BJ (cell line): ENCODE results near the gene CPPED1. TPM values are rescaled to one million over a fixed set of nuclear protein-coding genes. Genes with fewer than 3 reads are reported as not detected.

Experiments used
- CTCF ChIA-PET: fragments of 350-600 bp; formaldehyde crosslinking; extraction: SDS; loops from one replicate; lab custom pipeline; 2021; ENCODE audit warnings: antibody characterized with exemption, inconsistent platforms; lab: Yijun Ruan, JAX
- POLR2A ChIA-PET: fragments of 300-600 bp; sonication (Branson Sonifier 250); formaldehyde crosslinking; extraction: SDS; loops from one replicate; lab custom pipeline; 2021; ENCODE audit warnings: antibody characterized with exemption; lab: Charles Lee
- DNase-seq: peaks from one replicate; pipeline ENCODE4 v3.0.0-alpha.2; 2011; ENCODE audit warnings: low read depth
- H3K27me3 ChIP-seq: 2 replicates; pipeline ENCODE4 v1.6.0; 2011; ENCODE audit warnings: low read length; ENCODE audit not compliant: control insufficient read depth, insufficient read depth
- H3K36me3 ChIP-seq: 2 replicates; pipeline ENCODE4 v1.5.1; 2011; ENCODE audit warnings: low read length; ENCODE audit not compliant: control insufficient read depth, insufficient read depth
- H3K4me3 ChIP-seq: 2 replicates; pipeline ENCODE4 v1.5.1; 2011; ENCODE audit warnings: low read depth, mild to moderate bottlenecking, control low read depth, low read length
- polyA plus RNA-seq: library from polyadenylated mRNA; depleted of rRNA; stranded (reverse); fragments of >200 nt; gene quantifications from 2 replicates; pipeline ENCODE4 v1.2.3, GENCODE V29; 2011
- TF ChIP-seq, protein P1 (sequence below): IDR thresholded peaks from 2 replicates; pipeline ENCODE4 v1.5.1; 2011; ENCODE audit warnings: low read depth, mild to moderate bottlenecking, control low read depth, inconsistent platforms, low read length, moderate library complexity; ENCODE audit not compliant: insufficient read depth

CPPED1 gene
- polyA plus RNA-seq, 1 experiment: 24.1 TPM

GRCh38 chr16:12728469-12728868 is 75.2 kb downstream of the CPPED1 start:
- POLR2A ChIA-PET: no interaction called here
- CTCF ChIA-PET: interaction anchor here (1.4 kb wide), 1 partner anchor 155 kb away, joined by 3 read pairs; no protein-coding TSS in a partner anchor
- TF ChIP-seq, protein P1, sequence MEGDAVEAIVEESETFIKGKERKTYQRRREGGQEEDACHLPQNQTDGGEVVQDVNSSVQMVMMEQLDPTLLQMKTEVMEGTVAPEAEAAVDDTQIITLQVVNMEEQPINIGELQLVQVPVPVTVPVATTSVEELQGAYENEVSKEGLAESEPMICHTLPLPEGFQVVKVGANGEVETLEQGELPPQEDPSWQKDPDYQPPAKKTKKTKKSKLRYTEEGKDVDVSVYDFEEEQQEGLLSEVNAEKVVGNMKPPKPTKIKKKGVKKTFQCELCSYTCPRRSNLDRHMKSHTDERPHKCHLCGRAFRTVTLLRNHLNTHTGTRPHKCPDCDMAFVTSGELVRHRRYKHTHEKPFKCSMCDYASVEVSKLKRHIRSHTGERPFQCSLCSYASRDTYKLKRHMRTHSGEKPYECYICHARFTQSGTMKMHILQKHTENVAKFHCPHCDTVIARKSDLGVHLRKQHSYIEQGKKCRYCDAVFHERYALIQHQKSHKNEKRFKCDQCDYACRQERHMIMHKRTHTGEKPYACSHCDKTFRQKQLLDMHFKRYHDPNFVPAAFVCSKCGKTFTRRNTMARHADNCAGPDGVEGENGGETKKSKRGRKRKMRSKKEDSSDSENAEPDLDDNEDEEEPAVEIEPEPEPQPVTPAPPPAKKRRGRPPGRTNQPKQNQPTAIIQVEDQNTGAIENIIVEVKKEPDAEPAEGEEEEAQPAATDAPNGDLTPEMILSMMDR: no peak
- Histone ChIP-seq H3K27me3 (no peaks in the 10 kb centered on the region), H3K36me3 (no peaks in the 10 kb centered on the region), H3K4me3 (no peak overlapping the region)
- DNase-seq: no peak

DNA sequence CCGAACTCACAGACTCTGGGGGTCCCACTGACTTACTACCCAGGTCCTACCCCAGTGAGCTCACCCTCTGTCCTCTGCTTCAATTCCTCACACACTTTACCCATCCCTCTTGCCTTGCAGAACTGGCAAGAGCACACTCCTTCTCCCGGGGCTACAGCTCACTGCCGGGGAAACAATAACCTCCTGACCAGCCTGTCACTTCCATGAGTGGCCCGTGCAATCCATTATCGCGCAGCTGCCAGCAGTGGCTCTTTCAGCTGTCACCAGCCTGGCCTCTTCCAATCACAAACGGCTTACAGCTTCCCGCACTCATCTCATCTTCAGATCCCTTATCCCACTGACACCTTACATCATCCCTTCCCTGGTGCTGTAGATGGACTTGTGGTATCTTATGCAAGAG is 79.5 kb downstream of the CPPED1 start:
- CTCF ChIA-PET: interaction anchor here (0.8 kb wide), 1 partner anchor 14 kb away, joined by 3 read pairs; no protein-coding TSS in a partner anchor

DNA sequence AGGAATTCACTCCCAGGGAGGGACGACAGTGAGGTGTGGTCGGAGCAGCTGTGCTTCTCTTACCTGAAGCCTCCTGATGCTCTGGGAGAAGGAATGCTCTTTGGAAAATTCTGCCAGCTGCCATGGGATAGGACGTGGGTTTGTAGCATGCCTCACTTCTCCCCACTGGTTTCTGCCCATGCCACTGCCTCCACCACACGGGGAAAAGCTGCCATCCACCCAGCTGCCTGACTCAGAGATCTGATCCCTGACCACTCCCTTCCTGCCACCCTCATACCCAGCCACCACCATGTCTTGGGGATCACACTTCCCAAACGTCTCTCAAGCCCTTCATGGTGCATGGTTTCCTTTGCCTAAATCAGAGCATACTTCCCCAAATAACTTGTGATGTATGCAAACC is 80.0 kb downstream of the CPPED1 start:
- DNase-seq: no peak
- ChIA-PET CTCF (interaction anchor here (0.8 kb wide), 1 partner anchor 13 kb away, joined by 3 read pairs; no protein-coding TSS in a partner anchor), POLR2A (no interaction called here)
- no peak overlapping the region for H3K4me3 ChIP-seq
- TF ChIP-seq, protein P1: no peak
- no peaks in the 10 kb centered on the region for H3K36me3 ChIP-seq
- no peaks in the 10 kb centered on the region for H3K27me3 ChIP-seq

More for the DNA sequence above, 79.5 kb downstream of the CPPED1 start:
- DNase-seq: no peak
- POLR2A ChIA-PET: no interaction called here
- no peaks in the 10 kb centered on the region for H3K27me3 ChIP-seq
- no peak overlapping the region for H3K4me3 ChIP-seq
- H3K36me3 ChIP-seq: no peaks in the 10 kb centered on the region
- TF ChIP-seq, protein P1: no peak

GRCh38 chr16:12721841-12722421 is 81.8 kb downstream of the CPPED1 start:
- no peak for DNase-seq
- TF ChIP-seq, protein P1: no peak
- ChIA-PET POLR2A (no interaction called here), CTCF (no interaction called here)
- no peak overlapping the region for H3K4me3 ChIP-seq
- no peaks in the 10 kb centered on the region for H3K27me3 ChIP-seq
- no peaks in the 10 kb centered on the region for H3K36me3 ChIP-seq

DNA sequence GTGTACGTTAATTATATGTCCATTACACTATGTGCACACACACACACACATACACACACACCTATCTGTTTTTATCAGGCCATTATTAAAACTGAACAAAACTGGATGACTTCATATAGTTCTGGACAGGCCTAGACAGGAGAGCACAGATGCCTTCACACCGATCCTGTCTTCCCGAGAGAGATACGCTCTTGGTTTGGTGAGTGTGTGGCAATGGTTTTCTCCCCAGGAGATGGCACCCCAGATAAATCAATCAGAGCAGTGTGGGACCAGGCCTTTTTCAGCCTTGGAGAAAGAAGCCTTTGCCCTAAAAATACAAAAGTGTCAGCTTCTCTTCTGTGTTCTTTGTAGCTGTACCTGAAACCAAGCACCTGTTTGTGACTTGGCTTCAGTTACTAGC is 83.7 kb downstream of the CPPED1 start:
- DNase-seq: no peak
- CTCF ChIA-PET: no interaction called here
- TF ChIP-seq, protein P1: no peak
- no peaks in the 10 kb centered on the region for H3K36me3 ChIP-seq
- H3K4me3 ChIP-seq: no peak overlapping the region
- POLR2A ChIA-PET: no interaction called here
- H3K27me3 ChIP-seq: no peaks in the 10 kb centered on the region
